Neural cell (in vitro differentiated cells): ENCODE results near the gene SAE1.

Source experiments
- EP300 ChIP-seq: fragments of 450-650 bp; conservative IDR thresholded peaks from 2 replicates; pipeline ENCODE4 v1.6.1; 2014; ENCODE audit warnings: antibody characterized with exemption, mild to moderate bottlenecking, moderate library complexity; ENCODE audit not compliant: poor library complexity, severe bottlenecking
- EZH2 ChIP-seq: fragments of 200-600, 300-800 bp; shearing (Covaris generic), sonication (generic); IDR thresholded peaks from 2 replicates; pipeline ENCODE4 v1.6.1; 2014; ENCODE audit warnings: antibody characterized with exemption, low read length, borderline replicate concordance, mild to moderate bottlenecking; ENCODE audit not compliant: insufficient read depth, poor library complexity, severe bottlenecking
- POLR2AphosphoS5 ChIP-seq: IDR thresholded peaks from 2 replicates; pipeline ENCODE4 v1.6.1; 2012
- RAD21 ChIP-seq: fragments of 450-650 bp; conservative IDR thresholded peaks from 2 replicates; pipeline ENCODE4 v1.6.1; 2014; ENCODE audit warnings: antibody characterized with exemption, mild to moderate bottlenecking, moderate library complexity
- TAF1 ChIP-seq: IDR thresholded peaks from 2 replicates; pipeline ENCODE4 v1.6.1; 2012; ENCODE audit warnings: low read depth
- TF ChIP-seq, protein P1 (sequence below): fragments of 450-650 bp; IDR thresholded peaks from 2 replicates; pipeline ENCODE4 v1.5.1; 2014; ENCODE audit warnings: antibody characterized with exemption, mild to moderate bottlenecking, moderate library complexity; ENCODE audit not compliant: poor library complexity, severe bottlenecking
- TF ChIP-seq, protein P2 (sequence below): IDR thresholded peaks from 2 replicates; pipeline ENCODE4 v1.6.1; 2012; ENCODE audit warnings: borderline replicate concordance

DNA sequence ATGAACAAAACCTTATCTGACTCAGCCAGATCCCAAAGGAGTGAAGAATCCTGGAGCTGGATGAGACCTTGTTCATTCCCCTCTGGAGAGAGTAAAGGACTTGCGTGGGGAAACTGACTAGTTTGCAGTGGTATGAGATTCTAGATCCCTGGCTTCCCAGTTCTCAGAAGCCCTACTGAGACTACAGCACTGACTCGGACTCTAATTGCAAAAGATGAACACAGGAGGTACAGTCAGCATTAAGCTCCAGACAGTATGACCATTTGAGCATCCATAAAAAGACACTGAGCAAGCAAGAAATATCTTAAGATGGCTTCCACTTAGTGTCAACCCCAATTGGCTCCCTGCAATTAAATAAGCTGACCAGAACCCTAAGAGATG lies 23.8 kb upstream of the SAE1 start:
- TF ChIP-seq POLR2AphosphoS5 (no peak), EZH2 (no peak), TAF1 (no peak), RAD21 (no peak), EP300 (no peak)
- TF ChIP-seq, protein P1, sequence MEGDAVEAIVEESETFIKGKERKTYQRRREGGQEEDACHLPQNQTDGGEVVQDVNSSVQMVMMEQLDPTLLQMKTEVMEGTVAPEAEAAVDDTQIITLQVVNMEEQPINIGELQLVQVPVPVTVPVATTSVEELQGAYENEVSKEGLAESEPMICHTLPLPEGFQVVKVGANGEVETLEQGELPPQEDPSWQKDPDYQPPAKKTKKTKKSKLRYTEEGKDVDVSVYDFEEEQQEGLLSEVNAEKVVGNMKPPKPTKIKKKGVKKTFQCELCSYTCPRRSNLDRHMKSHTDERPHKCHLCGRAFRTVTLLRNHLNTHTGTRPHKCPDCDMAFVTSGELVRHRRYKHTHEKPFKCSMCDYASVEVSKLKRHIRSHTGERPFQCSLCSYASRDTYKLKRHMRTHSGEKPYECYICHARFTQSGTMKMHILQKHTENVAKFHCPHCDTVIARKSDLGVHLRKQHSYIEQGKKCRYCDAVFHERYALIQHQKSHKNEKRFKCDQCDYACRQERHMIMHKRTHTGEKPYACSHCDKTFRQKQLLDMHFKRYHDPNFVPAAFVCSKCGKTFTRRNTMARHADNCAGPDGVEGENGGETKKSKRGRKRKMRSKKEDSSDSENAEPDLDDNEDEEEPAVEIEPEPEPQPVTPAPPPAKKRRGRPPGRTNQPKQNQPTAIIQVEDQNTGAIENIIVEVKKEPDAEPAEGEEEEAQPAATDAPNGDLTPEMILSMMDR: no peak
- TF ChIP-seq, protein P2, sequence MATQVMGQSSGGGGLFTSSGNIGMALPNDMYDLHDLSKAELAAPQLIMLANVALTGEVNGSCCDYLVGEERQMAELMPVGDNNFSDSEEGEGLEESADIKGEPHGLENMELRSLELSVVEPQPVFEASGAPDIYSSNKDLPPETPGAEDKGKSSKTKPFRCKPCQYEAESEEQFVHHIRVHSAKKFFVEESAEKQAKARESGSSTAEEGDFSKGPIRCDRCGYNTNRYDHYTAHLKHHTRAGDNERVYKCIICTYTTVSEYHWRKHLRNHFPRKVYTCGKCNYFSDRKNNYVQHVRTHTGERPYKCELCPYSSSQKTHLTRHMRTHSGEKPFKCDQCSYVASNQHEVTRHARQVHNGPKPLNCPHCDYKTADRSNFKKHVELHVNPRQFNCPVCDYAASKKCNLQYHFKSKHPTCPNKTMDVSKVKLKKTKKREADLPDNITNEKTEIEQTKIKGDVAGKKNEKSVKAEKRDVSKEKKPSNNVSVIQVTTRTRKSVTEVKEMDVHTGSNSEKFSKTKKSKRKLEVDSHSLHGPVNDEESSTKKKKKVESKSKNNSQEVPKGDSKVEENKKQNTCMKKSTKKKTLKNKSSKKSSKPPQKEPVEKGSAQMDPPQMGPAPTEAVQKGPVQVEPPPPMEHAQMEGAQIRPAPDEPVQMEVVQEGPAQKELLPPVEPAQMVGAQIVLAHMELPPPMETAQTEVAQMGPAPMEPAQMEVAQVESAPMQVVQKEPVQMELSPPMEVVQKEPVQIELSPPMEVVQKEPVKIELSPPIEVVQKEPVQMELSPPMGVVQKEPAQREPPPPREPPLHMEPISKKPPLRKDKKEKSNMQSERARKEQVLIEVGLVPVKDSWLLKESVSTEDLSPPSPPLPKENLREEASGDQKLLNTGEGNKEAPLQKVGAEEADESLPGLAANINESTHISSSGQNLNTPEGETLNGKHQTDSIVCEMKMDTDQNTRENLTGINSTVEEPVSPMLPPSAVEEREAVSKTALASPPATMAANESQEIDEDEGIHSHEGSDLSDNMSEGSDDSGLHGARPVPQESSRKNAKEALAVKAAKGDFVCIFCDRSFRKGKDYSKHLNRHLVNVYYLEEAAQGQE: no peak
